Suprapubic skin (tissue), 4 donors: Measurements from ENCODE around the gene RNF103.

Experiments used
- CTCF ChIP-seq, 2 donors: fragments of 200-600 bp in 1 of 2; fragments of 450-650 bp in 1 of 2; sonication (generic) in 1 of 2; IDR thresholded peaks; one replicate each; pipeline ENCODE4 v1.5.1; 2016 to 2019; ENCODE audit warnings: antibody characterized with exemption in 2 of 2, mild to moderate bottlenecking in 1 of 2, moderate library complexity in 1 of 2
- POLR2A ChIP-seq, 2 donors: fragments of 450-650 bp; IDR thresholded peaks; one replicate each; pipeline ENCODE4 v1.6.1; 2017; ENCODE audit warnings: antibody characterized with exemption in 2 of 2, mild to moderate bottlenecking in 2 of 2, moderate library complexity in 2 of 2
- POLR2AphosphoS5 ChIP-seq, 3 donors: sonication (generic); formaldehyde crosslinking; IDR thresholded peaks; one replicate each; pipeline ENCODE4 v1.6.1; 2017; ENCODE audit warnings: antibody characterized with exemption in 3 of 3

GRCh38 chr2:86627550-86627949, 3.9 kb upstream of the RNF103 start:
- no peak for TF ChIP-seq POLR2A (IDR thresholded peaks at IDR 0.05)
- TF ChIP-seq CTCF (IDR thresholded peaks at IDR 0.05) = no peak
- TF ChIP-seq POLR2AphosphoS5 (IDR thresholded peaks at IDR 0.05) = no peak
